Measurements from ENCODE around the gene CTSZ. TPM values are rescaled to one million over a fixed set of nuclear protein-coding genes. Genes with fewer than 3 reads are reported as not detected.

CTSZ gene
- total and polyA plus RNA-seq, 11 donors: 92.2 to 482 (median 130) TPM

- H3K4me3 ChIP-seq: no peak overlapping the region
- no peak for TF ChIP-seq POLR2A (IDR thresholded peaks at IDR 0.05)
- TF ChIP-seq, protein P1, sequence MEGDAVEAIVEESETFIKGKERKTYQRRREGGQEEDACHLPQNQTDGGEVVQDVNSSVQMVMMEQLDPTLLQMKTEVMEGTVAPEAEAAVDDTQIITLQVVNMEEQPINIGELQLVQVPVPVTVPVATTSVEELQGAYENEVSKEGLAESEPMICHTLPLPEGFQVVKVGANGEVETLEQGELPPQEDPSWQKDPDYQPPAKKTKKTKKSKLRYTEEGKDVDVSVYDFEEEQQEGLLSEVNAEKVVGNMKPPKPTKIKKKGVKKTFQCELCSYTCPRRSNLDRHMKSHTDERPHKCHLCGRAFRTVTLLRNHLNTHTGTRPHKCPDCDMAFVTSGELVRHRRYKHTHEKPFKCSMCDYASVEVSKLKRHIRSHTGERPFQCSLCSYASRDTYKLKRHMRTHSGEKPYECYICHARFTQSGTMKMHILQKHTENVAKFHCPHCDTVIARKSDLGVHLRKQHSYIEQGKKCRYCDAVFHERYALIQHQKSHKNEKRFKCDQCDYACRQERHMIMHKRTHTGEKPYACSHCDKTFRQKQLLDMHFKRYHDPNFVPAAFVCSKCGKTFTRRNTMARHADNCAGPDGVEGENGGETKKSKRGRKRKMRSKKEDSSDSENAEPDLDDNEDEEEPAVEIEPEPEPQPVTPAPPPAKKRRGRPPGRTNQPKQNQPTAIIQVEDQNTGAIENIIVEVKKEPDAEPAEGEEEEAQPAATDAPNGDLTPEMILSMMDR (IDR thresholded peaks at IDR 0.05): no peak
- 92 to 96% (median 95%) methylated on average over 10 of the region's 10 CpGs for WGBS, 4 donors
- peaks cover 0 to 26% (median 15%) of the 10 kb centered on the region in 9 donors for H3K36me3 ChIP-seq
- no peaks in the 10 kb centered on the region for H3K27me3 ChIP-seq
- ATAC-seq (no peak), DNase-seq (no peak)
- intact Hi-C loops (cut with DNase I): no loop called here
- no peaks in the 10 kb centered on the region for H3K9me3 ChIP-seq
- no peak overlapping the region for H3K27ac ChIP-seq
- peaks cover 0 to 38% (median 14%) of the 10 kb centered on the region in 12 donors for H3K4me1 ChIP-seq
Measured at GRCh38 chr20:59018817-59019216, 11.8 kb upstream of the CTSZ start.

DNA sequence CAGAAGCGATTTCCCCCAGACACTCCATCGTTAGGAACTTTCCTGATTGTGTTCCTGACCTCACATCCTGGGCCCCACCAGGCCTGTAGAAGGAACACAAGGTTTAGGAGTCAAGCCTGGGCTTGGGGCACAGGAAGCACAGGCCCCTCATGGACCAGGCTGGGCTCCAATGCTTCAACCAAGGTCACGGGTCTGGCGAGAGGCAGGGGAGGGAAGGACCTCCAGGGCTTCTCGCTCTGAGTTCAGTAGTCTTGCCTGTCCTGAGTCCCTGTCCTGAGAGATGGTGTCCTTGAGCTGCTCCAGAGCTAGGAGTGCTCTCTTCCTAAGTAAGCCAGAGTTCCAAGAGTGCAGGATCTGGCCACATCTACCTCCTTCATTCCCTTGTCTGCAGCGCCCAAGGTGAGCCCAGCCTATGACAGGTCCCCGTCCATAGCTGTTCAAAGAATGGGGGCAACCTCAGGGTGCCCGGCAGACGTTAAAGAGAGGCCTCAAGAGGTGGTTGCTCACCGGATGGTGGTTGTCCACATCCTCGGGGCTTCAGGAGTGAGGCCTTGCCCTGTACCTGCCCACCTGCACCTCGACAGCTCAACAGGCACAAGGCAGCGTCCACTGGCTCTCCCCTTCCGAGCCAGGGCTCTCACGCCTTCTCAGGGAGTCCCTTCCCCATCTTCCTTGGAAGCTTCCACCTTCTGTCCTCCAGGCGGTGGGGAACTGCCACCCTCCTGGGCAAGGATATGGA is 10.6 kb upstream of the CTSZ start:
- DNase-seq (no peak), ATAC-seq (peak in 1 of 4 donors; percentile 4)
- Histone ChIP-seq H3K36me3 (peaks cover 0 to 15% (median 4%) of the 10 kb centered on the region in 9 donors), H3K4me3 (no peak overlapping the region), H3K27me3 (no peaks in the 10 kb centered on the region), H3K4me1 (peaks cover 0 to 38% (median 14%) of the 10 kb centered on the region in 12 donors), H3K27ac (peak overlapping the region in 6 of 12 donors; percentile 14 to 52 (median 31)), H3K9me3 (no peaks in the 10 kb centered on the region)
- intact Hi-C loops (cut with DNase I): loop anchor here in 1 of 10 donors (2.0 kb wide), 1 partner anchor 13 kb away; no protein-coding TSS in a partner anchor
- no peak for TF ChIP-seq POLR2A (IDR thresholded peaks at IDR 0.05)
- TF ChIP-seq, protein P1 (IDR thresholded peaks at IDR 0.05): no peak
- 84 to 89% (median 89%) methylated on average over 16 of the region's 16 CpGs for WGBS, 4 donors

GRCh38 chr20:59016795-59017492 is 9.9 kb upstream of the CTSZ start:
- DNase-seq (no peak), ATAC-seq (peak; percentile 29 to 59 (median 49))
- H3K4me3 ChIP-seq: no peak overlapping the region
- H3K27ac ChIP-seq: peak overlapping the region in 7 of 12 donors; percentile 14 to 52 (median 32)
- intact Hi-C loops (cut with DNase I): loop anchor here in 1 of 10 donors (2.0 kb wide), 1 partner anchor 14 kb away; no protein-coding TSS in a partner anchor
- H3K9me3 ChIP-seq: no peaks in the 10 kb centered on the region
- peaks cover 0 to 39% (median 14%) of the 10 kb centered on the region in 12 donors for H3K4me1 ChIP-seq
- H3K36me3 ChIP-seq: peaks cover 0 to 11% (median 0%) of the 10 kb centered on the region in 9 donors
- H3K27me3 ChIP-seq: no peaks in the 10 kb centered on the region
- WGBS, 4 donors: 34 to 48% (median 44%) methylated on average over 4 of the region's 4 CpGs
- TF ChIP-seq, protein P1 (IDR thresholded peaks at IDR 0.05): no peak
- no peak for TF ChIP-seq POLR2A (IDR thresholded peaks at IDR 0.05)

All from heart left ventricle (tissue), 16 donors.